Measurements from ENCODE around the gene PLCH2.

DNA sequence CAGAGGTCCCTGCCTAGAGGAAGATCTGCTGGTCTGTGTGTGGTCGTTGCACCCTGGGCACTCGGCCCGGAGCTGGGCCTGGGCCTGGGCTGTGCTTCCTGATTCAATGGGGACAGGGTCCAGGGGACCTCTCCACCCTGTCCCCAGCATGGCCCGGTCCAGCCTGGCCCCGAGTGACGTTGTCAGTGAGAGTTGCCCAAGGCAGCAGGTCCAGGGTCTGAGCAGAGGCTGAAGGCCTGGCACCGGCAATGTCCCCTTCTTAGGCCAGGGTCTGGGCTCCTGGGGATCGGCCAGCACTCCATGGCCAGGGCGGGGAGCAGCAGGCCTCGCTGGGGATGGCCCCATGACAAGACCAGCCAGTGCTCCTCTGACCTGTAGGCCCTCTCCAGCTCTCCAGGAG, 48.1 kb upstream of the PLCH2 start:
- TF ChIP-seq POLR2A (IDR thresholded peaks at IDR 0.05), result no peak
- TF ChIP-seq, protein P1, sequence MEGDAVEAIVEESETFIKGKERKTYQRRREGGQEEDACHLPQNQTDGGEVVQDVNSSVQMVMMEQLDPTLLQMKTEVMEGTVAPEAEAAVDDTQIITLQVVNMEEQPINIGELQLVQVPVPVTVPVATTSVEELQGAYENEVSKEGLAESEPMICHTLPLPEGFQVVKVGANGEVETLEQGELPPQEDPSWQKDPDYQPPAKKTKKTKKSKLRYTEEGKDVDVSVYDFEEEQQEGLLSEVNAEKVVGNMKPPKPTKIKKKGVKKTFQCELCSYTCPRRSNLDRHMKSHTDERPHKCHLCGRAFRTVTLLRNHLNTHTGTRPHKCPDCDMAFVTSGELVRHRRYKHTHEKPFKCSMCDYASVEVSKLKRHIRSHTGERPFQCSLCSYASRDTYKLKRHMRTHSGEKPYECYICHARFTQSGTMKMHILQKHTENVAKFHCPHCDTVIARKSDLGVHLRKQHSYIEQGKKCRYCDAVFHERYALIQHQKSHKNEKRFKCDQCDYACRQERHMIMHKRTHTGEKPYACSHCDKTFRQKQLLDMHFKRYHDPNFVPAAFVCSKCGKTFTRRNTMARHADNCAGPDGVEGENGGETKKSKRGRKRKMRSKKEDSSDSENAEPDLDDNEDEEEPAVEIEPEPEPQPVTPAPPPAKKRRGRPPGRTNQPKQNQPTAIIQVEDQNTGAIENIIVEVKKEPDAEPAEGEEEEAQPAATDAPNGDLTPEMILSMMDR (IDR thresholded peaks at IDR 0.05), result no peak
